GM18520 (cell line): ENCODE results near the gene LRTM2.
A peak's percentile ranks its signal among the peaks of the same experiment; 100 is the strongest.

ENCODE experiments used
- ATAC-seq: cut with Tn5 transposase; IDR thresholded peaks from one replicate; pipeline ENCODE4 v1.9.1; 2021; ENCODE audit not compliant: unreplicated experiment

Gene LRTM2

DNA sequence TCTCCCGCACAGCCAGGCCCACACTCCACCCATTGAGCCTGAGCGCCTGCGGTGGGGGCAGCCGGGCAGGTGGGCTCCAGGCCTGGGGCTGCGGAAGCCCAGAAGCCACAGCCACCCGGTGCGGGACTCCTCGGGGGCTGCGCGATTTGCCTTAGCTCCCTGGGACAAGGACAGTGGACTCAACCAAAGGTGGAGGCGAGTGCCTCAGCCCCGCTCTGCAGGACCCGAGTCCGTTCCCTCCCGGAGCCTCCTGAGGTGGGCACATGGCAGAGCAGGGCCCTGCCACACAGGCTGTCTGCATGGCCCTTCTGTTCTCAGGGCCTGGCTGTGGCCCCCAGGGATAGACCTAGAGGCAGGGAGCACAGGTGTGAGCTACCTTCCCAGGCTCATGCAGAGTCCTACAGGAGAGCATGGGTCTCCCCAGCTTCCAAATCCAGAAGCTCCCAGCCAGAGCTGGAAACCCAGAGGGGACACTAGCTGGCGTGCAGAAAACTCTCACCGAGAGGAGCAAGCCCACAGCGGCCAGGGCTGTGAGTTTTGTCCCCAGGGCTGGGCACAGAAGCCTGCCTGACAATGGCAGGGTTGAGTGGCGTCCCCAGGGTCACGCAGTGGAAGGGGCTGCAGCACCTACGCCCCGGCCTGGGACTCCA lies 22.2 kb upstream of the LRTM2 start:
- no peak for ATAC-seq

GRCh38 chr12:1798641-1799020 lies 21.7 kb upstream of the LRTM2 start:
- no peak for ATAC-seq

- no peak for ATAC-seq
These were observed 21.1 kb upstream of the LRTM2 start for GRCh38 chr12:1799051-1799881.

DNA sequence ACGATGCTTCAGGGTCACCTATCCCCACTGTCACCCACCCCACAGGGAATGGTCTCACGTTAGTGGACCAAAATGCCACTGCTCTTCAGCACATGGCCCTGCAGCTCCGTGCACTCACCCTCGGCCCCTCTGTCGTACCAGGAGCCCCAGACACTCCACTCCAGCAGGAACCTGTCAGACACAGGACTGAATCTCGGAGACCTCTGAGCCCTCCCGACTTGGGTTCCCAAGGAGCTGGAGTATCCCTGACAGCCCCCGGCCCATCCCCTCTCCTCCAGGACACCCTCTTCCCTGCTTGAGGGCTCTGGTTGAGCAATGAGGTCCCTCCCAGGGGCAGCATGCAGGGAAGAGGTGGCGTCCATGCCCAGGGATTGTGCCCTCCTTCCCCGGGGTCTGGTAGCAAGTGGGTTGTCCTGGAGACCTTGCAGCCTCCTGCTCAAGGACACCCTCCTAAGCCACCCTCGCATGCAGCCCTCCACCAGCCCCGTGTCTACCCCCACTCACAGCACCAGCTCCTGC lies 20.4 kb upstream of the LRTM2 start:
- no peak for ATAC-seq

DNA sequence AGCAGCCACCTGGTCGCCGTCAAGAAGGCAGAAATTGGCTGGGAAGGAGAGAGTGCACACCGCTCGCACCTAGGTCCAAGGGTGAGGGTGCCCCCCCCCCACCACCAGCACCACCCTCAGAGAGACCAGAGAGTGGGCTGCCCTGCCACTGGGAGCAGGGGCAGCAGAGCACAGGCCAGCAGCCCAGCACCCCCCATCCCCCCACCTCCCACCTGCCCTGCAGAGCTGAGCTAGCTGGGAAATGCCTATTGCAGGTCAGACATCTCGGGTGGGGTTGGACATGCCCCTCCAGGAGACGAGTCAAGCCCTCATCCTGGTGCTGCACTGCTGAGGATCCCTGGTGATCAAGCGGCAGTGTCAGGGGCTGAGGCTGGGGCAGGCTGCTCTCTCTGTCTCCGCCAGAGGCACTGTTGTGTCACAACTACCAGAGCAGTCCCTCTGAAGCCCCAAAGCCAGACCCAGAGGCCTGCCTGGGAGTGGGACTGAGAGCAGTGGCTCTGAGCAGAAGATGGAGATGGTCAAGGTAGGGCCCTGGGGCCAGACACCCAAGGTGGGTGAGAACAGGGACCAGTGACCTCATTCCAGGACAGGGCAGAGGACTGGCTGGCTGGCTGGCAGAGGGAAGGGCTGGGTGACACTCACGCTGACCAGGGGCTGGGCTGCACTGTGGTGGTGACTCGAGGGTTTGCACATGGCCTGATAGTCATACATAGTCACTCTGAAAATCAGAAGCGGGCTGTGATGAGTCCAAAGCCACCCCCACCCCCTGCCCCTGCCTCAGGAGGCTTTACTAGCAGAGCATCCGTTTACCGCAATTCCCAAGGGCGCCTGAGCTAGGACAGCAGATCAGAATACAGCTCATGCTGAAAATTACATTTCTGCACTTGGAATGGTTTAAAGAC lies 19.7 kb upstream of the LRTM2 start:
- no peak for ATAC-seq

GRCh38 chr12:1801303-1801975 lies 18.9 kb upstream of the LRTM2 start:
- ATAC-seq: no peak

- ATAC-seq: no peak
These were observed 16.6 kb upstream of the LRTM2 start for GRCh38 chr12:1803736-1804135.

DNA sequence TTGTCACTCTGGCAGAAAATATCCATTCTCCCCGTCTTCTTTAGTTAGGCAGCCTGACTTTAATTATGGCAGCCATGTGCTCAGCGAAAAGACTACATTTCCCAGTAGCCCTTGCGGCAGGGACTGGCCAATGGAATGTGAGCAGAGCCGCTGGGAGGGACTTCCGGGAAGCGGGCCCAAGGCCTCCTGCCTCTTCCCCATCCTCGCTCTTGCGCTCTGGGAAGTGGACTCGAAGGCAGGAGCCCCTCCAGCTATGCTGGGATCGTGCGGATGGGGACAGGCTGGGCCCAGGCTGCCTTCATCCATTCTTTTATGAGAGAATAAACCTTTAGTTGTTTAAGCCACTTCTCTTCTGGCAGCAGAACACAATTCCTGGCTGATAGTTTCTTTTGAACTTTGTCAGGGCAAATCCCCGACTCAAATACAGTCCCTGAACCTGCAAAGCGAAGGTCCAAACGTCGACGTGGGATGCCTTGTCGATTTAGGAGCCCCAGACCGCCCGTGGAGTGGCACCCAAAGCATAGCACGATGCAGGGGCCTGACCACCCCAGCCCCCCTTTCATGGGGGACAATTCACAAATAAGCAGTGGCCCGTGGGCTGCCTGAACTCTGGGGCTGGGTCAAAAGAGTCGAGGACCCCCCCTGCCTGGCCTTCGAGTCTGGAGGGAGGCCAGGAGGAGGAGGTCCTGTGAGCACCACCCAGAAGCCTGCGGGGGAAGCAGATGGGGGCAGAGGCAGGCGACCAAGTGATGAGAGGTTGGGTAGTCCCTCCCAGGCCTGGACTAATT lies 15.6 kb upstream of the LRTM2 start:
- peak; percentile 83 for ATAC-seq

DNA sequence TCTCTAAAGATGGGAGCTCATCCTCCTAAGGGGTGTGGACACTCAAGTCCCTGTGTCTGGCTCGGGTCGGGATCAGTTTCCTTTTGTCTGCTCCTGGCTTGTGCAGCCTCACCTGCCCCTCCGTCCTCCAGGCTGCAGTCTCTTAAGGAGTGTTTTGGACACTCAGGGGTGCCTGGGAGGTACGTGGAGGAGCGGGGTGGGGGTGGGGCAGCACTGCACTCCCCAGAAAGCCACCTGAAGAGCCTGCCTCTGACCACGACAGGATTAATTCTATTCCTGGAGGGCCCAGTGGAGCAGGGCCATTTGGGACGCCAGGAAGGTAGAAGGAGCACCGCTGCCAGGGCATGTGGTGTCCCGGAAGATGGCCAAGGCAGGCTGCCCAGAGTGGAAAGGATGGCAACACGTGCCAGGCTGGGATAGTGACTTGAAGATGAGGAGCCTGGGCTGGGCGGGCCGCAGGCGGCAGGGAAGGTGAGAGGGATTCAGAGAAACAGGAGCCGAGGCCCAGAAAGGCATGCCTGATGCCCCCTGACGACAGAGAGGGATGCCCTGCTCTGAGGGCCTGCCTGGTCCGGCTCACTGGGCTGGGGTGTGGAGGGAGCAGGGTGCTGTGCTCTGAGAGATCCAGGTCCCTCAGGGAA lies 14.8 kb upstream of the LRTM2 start:
- ATAC-seq: no peak

- no peak for ATAC-seq
These were observed 13.9 kb upstream of the LRTM2 start for GRCh38 chr12:1806301-1807086.

GRCh38 chr12:1807087-1807860 lies 13.1 kb upstream of the LRTM2 start:
- ATAC-seq: no peak

GRCh38 chr12:1808036-1808797 lies 12.1 kb upstream of the LRTM2 start:
- ATAC-seq: no peak

- ATAC-seq: no peak
These were observed 11.4 kb upstream of the LRTM2 start for GRCh38 chr12:1808798-1809480.

DNA sequence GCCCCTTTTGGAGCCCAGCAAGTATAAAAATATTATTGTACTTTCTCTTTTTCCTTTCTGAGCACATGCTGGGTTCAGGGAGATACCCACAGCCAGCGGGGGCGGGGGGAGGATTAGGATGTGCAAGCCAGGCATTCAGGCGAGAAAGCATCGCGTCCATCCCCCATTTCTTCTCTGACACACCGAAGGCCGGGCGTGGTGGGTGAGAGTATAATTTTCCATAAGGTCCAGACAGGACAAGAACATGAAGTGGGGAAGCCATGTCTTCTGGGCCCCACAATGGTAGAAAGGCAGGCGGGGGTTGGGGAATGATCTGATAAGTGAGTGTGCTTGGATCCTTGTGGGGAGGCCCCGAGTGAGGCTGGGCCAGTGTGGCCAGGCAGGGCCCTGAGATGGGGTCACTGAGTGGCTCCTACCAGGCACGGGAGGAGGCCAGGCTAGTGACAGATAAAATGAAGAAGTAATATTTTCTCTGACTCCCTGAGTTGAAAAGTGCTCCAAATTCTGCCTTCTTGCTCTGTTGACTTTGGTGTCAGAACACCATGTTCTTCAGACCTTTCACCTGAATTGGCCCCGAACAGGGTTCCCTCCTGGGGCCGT lies 10.7 kb upstream of the LRTM2 start:
- no peak for ATAC-seq

GRCh38 chr12:1810201-1810930 lies 10.0 kb upstream of the LRTM2 start:
- ATAC-seq: no peak

- ATAC-seq: no peak
These were observed 9.5 kb upstream of the LRTM2 start for GRCh38 chr12:1810931-1811280.
